Calu3 (cell line): ENCODE results near the gene NRIP2. TPM values are rescaled to one million over a fixed set of nuclear protein-coding genes. Genes with fewer than 3 reads are reported as not detected.

Source experiments
- BruUV-seq: library from RNA; stranded (reverse); fragments of 400-500 nt; replicated peaks from 2 replicates; lab custom pipeline; 2021; lab: Mats Ljungman, UMichigan
- CTCF ChIA-PET: fragments of 300-600 bp; sonication (Branson Sonifier 250); formaldehyde crosslinking; loops from one replicate; lab custom pipeline; 2022; ENCODE audit warnings: antibody characterized with exemption; lab: Charles Lee
- DNase-seq: peaks from one replicate; pipeline ENCODE4 v3.0.0; 2022
- H3K27ac Mint-ChIP-seq: one replicate; pipeline ENCODE4 v1.8.0; 2022; ENCODE audit warnings: mixed read lengths; ENCODE audit not compliant: unreplicated experiment
- H3K27me3 Mint-ChIP-seq: one replicate; pipeline ENCODE4 v1.8.0; 2022; ENCODE audit warnings: mixed read lengths; ENCODE audit not compliant: unreplicated experiment
- H3K36me3 Mint-ChIP-seq: one replicate; pipeline ENCODE4 v1.8.0; 2022; ENCODE audit warnings: mild to moderate bottlenecking, moderate library complexity, mixed read lengths; ENCODE audit not compliant: insufficient read depth, unreplicated experiment
- H3K4me1 Mint-ChIP-seq: one replicate; pipeline ENCODE4 v1.8.0; 2022; ENCODE audit warnings: mild to moderate bottlenecking, low read depth, mixed read lengths; ENCODE audit not compliant: unreplicated experiment
- H3K4me3 Mint-ChIP-seq: one replicate; pipeline ENCODE4 v1.8.0; 2022; ENCODE audit warnings: mild to moderate bottlenecking, low read depth, moderate library complexity, mixed read lengths; ENCODE audit not compliant: unreplicated experiment
- H3K9me3 Mint-ChIP-seq: one replicate; pipeline ENCODE4 v1.8.0; 2022; ENCODE audit warnings: low read depth, mixed read lengths; ENCODE audit not compliant: unreplicated experiment
- intact Hi-C: fragments of 100-400 bp; cut with micrococcal nuclease; formaldehyde crosslinking; loops from one replicate; pipeline ENCODE4 v1.10.0; 2022; ENCODE audit not compliant: unreplicated experiment
- total RNA-seq: library from RNA; stranded (reverse); gene quantifications from 2 replicates; pipeline ENCODE4 v1.2.3, GENCODE V29; 2022
- TF ChIP-seq, protein P1 (sequence below): fragments of 200-600 bp; IDR thresholded peaks from one replicate; pipeline ENCODE4 v1.8.0; 2022; ENCODE audit warnings: antibody characterized with exemption; ENCODE audit not compliant: unreplicated experiment

Gene NRIP2
- total RNA-seq, 1 experiment from 2014 or later, result not detected

GRCh38 chr12:2792671-2793500 lies 41.9 kb downstream of the NRIP2 start:
- Mint-ChIP-seq H3K9me3 (no peaks in the 10 kb centered on the region), H3K4me3 (no peak overlapping the region), H3K27ac (no peak overlapping the region), H3K27me3 (peaks cover 44% of the 10 kb centered on the region), H3K36me3 (peaks cover 34% of the 10 kb centered on the region), H3K4me1 (peaks cover 14% of the 10 kb centered on the region)
- no TSS peak for BruUV-seq
- CTCF ChIA-PET, result no interaction called here
- no peak for DNase-seq
- TF ChIP-seq, protein P1, sequence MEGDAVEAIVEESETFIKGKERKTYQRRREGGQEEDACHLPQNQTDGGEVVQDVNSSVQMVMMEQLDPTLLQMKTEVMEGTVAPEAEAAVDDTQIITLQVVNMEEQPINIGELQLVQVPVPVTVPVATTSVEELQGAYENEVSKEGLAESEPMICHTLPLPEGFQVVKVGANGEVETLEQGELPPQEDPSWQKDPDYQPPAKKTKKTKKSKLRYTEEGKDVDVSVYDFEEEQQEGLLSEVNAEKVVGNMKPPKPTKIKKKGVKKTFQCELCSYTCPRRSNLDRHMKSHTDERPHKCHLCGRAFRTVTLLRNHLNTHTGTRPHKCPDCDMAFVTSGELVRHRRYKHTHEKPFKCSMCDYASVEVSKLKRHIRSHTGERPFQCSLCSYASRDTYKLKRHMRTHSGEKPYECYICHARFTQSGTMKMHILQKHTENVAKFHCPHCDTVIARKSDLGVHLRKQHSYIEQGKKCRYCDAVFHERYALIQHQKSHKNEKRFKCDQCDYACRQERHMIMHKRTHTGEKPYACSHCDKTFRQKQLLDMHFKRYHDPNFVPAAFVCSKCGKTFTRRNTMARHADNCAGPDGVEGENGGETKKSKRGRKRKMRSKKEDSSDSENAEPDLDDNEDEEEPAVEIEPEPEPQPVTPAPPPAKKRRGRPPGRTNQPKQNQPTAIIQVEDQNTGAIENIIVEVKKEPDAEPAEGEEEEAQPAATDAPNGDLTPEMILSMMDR, result no peak
- intact Hi-C loops, result no loop called here

DNA sequence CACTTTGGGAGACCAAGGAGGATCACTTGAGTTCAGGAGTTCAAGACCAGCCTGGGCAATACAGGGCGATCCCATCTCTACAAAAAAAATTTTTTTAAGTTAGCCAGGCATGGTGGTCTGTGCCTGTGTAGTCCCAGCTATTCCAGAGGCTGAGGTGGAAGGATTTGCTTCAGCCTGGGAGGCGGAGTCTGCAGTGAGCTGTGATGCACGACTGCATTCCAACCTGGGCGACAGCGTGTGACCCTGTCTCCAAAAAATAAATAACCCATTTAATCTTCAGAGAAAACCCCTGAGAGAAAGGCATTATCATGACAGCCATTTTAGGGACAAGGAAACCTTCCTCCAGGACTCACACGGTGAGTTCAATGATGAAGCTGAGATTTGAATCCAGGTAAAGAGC lies 43.7 kb downstream of the NRIP2 start:
- CTCF ChIA-PET, result no interaction called here
- H3K9me3 Mint-ChIP-seq, result no peaks in the 10 kb centered on the region
- BruUV-seq, result no TSS peak
- no peak overlapping the region for H3K4me3 Mint-ChIP-seq
- H3K27me3 Mint-ChIP-seq, result peaks cover 48% of the 10 kb centered on the region
- no peaks in the 10 kb centered on the region for H3K4me1 Mint-ChIP-seq
- DNase-seq, result no peak
- H3K36me3 Mint-ChIP-seq, result peaks cover 17% of the 10 kb centered on the region
- TF ChIP-seq, protein P1, result no peak
- intact Hi-C loops, result no loop called here
- H3K27ac Mint-ChIP-seq, result no peak overlapping the region

DNA sequence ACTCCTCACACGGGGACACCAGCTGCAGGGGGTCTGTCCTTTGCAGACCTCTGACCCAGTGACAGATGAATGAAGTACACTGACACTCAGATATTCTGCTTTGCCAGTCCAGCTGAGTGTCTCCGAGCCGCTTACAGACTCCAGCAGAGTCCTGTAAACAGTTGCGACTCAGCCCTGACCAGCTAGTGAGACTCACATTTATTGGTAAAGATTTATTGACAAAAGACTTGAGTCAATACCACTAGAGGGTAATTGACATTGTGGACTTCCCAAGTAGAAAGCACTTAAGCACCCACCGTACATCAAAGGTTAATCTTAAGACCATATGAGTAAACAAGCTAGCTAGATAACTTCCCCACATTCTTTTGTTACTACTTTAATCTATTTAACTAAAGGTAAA lies 49.8 kb downstream of the NRIP2 start:
- TF ChIP-seq, protein P1, result no peak
- no peak for DNase-seq

GRCh38 chr12:2783936-2784600 lies 50.8 kb downstream of the NRIP2 start:
- DNase-seq, result peak; percentile 65
- BruUV-seq, result no TSS peak
- Mint-ChIP-seq H3K27ac (no peak overlapping the region), H3K27me3 (peaks cover 74% of the 10 kb centered on the region), H3K36me3 (no peaks in the 10 kb centered on the region), H3K9me3 (no peaks in the 10 kb centered on the region), H3K4me3 (peak overlapping the region; percentile 60), H3K4me1 (peaks cover 14% of the 10 kb centered on the region)
- CTCF ChIA-PET, result interaction anchor here (0.7 to 2.5 kb wide), 6 partner anchors 12 to 161 kb away, joined by 3 to 20 read pairs (median 4); partner anchors contain the start of gene ITFG2
- intact Hi-C loops, result loop anchor here (1.0 kb wide), 2 partner anchors 45 to 101 kb away; no protein-coding TSS in a partner anchor
- TF ChIP-seq, protein P1, result peak; percentile 60

More for the DNA sequence above, 49.8 kb downstream of the NRIP2 start:
- no peaks in the 10 kb centered on the region for H3K9me3 Mint-ChIP-seq
- BruUV-seq, result no TSS peak
- no peak overlapping the region for H3K4me3 Mint-ChIP-seq
- H3K36me3 Mint-ChIP-seq, result no peaks in the 10 kb centered on the region
- peaks cover 14% of the 10 kb centered on the region for H3K4me1 Mint-ChIP-seq
- H3K27me3 Mint-ChIP-seq, result peaks cover 72% of the 10 kb centered on the region
- intact Hi-C loops, result no loop called here
- no peak overlapping the region for H3K27ac Mint-ChIP-seq
- CTCF ChIA-PET, result interaction anchor here (1.0 to 2.5 kb wide), 2 partner anchors 44 to 45 kb away, joined by 3 to 20 read pairs; no protein-coding TSS in a partner anchor
